Natural killer cell (primary cell): ENCODE measurements around the gene SLC34A3. TPM values are rescaled to one million over a fixed set of nuclear protein-coding genes. Genes with fewer than 3 reads are reported as not detected.

Experiments
- ATAC-seq, 3 donors: fragments of 150-1000 bp in 2 of 3; fragments of 200-7000 bp in 1 of 3; cut with Tn5 transposase; 1 replicate in 1 of 3; 2 replicates in 2 of 3; pipeline ENCODE4 v1.10.0; 2021; ENCODE audit warnings: mild to moderate bottlenecking in 2 of 3, moderate library complexity in 2 of 3
- DNase-seq, 2 donors: peaks; one replicate each; pipeline versions ENCODE4 v3.0.0 to v3.0.0-alpha.2; 2013 to 2021; ENCODE audit warnings: mixed read lengths in 1 of 2
- H3K27ac ChIP-seq: one replicate; pipeline ENCODE4 v1.5.1; 2013; ENCODE audit warnings: mild to moderate bottlenecking, low read length
- H3K27me3 ChIP-seq: one replicate; pipeline ENCODE4 v1.6.1; 2013; ENCODE audit warnings: low read length; ENCODE audit not compliant: control insufficient read depth, insufficient read depth
- H3K36me3 ChIP-seq: one replicate; pipeline ENCODE4 v1.6.1; 2013; ENCODE audit warnings: low read length; ENCODE audit not compliant: control insufficient read depth, insufficient read depth
- H3K4me1 ChIP-seq: one replicate; pipeline ENCODE4 v1.6.1; 2013; ENCODE audit warnings: low read length; ENCODE audit not compliant: control insufficient read depth, insufficient read depth
- H3K4me3 ChIP-seq: one replicate; pipeline ENCODE4 v1.5.1; 2013; ENCODE audit warnings: low read length
- H3K9me3 ChIP-seq: one replicate; pipeline ENCODE4 v1.6.1; 2013; ENCODE audit warnings: low read length; ENCODE audit not compliant: control insufficient read depth, insufficient read depth
- H3K27ac Mint-ChIP-seq, 2 donors: one replicate each; pipeline ENCODE4 v1.8.0; 2022; ENCODE audit warnings: mild to moderate bottlenecking in 2 of 2, mixed read lengths in 2 of 2, moderate library complexity in 1 of 2
- H3K27me3 Mint-ChIP-seq, 2 donors: one replicate each; pipeline ENCODE4 v1.8.0; 2022; ENCODE audit warnings: low read depth in 2 of 2, mixed read lengths in 2 of 2
- H3K36me3 Mint-ChIP-seq: one replicate; pipeline ENCODE4 v1.8.0; 2022; ENCODE audit warnings: mixed read lengths
- H3K4me1 Mint-ChIP-seq, 2 donors: one replicate each; pipeline ENCODE4 v1.8.0; 2022; ENCODE audit warnings: mixed read lengths in 2 of 2
- H3K4me3 Mint-ChIP-seq: one replicate; pipeline ENCODE4 v1.8.0; 2022; ENCODE audit warnings: mild to moderate bottlenecking, moderate library complexity, mixed read lengths
- H3K9me3 Mint-ChIP-seq, 2 donors: one replicate each; pipeline ENCODE4 v1.8.0; 2022; ENCODE audit warnings: mixed read lengths in 2 of 2
- CTCF ChIP-seq: fragments of 200-600 bp; IDR thresholded peaks from one replicate; pipeline ENCODE4 v1.8.0; 2022; ENCODE audit warnings: antibody characterized with exemption
- WGBS: methylation state at CpG from one replicate; pipeline ENCODE4 v1.1.7; 2013; ENCODE audit warnings: missing lambda C conversion rate; ENCODE audit not compliant: insufficient coverage; 5-methylcytosine and 5-hydroxymethylcytosine counted together
- intact Hi-C: fragments of 100-400 bp; cut with micrococcal nuclease; formaldehyde crosslinking; loops from one replicate; pipeline ENCODE4 v1.14.2; 2022
- total RNA-seq, 4 donors: library from RNA; stranded (reverse); fragments of 120-200 nt in 1 of 4; gene quantifications; one replicate each; pipeline versions ENCODE4 v1.2.3 to v1.2.4, GENCODE V29; 2013 to 2022

The SLC34A3 gene
- total RNA-seq, 3 donors from 2014 or later (not counting 1 experiment from before 2014, with no cell fraction given): not detected

- H3K36me3 ChIP-seq: peaks cover 7% of the 10 kb centered on the region
- Mint-ChIP-seq H3K4me3 (peak overlapping the region; percentile 42), H3K9me3 (no peaks in the 10 kb centered on the region), H3K27ac (no peak overlapping the region), H3K27me3 (no peaks in the 10 kb centered on the region), H3K4me1 (peaks cover 13 to 37% of the 10 kb centered on the region in 2 donors), H3K36me3 (no peaks in the 10 kb centered on the region)
- peaks cover 43% of the 10 kb centered on the region for H3K4me1 ChIP-seq
- 94% methylated on average over 40 of the region's 41 CpGs for WGBS
- DNase-seq (no peak), ATAC-seq (no peak)
- TF ChIP-seq CTCF: no peak
- H3K9me3 ChIP-seq: no peaks in the 10 kb centered on the region
- intact Hi-C loops: no loop called here
- no peaks in the 10 kb centered on the region for H3K27me3 ChIP-seq
- H3K4me3 ChIP-seq: no peak overlapping the region
- no peak overlapping the region for H3K27ac ChIP-seq
Observed at GRCh38 chr9:137279741-137280473, 49.2 kb downstream of the SLC34A3 start.

DNA sequence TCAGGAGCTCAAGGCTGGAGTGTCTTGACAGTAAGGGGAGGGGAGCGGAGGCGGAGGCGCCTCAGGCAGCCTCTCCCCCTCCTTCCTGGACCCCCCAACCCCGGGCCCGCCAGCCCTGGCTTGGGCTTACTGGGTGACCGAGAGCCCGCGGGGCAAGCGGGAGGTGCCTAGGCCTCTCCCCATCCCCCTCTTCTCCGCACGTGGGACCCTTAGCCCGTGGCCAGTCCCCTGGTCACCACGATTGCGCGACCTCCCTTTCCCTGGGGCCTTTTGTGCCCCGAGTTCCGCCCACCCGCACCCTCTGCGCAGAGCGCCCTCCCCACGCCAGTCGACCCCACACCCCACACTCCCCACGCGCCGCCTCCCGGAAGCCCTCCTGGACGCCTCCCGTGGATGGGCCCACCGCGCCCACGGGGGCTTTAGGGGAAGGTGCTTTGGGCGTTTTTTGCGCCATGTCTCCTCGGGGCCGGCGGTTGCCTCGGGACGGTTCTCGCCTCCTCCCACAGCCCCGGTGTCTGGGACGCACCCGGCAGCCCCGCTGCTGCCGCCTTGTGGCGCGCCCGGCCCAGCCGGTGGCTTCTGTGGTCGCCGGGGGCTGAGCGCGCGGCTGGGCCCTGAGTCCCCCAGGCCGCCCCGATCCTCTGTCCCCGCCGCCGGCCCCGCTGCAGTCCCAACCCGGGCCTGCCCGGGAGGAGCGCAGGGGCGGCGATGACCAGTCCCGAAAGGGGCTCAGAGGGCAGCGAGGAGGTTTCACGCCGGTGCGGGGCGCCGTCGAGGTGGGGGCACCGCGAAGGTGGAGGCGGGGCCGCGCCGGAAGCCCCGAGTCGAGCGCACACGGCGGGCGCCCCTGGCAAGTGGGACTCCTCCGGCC is 50.0 kb downstream of the SLC34A3 start:
- Histone ChIP-seq H3K4me1 (peaks cover 38% of the 10 kb centered on the region), H3K9me3 (no peaks in the 10 kb centered on the region), H3K4me3 (no peak overlapping the region), H3K36me3 (peaks cover 7% of the 10 kb centered on the region), H3K27me3 (no peaks in the 10 kb centered on the region), H3K27ac (no peak overlapping the region)
- ATAC-seq: peak; percentile 31 to 66 (median 34)
- DNase-seq: peak in 1 of 2 donors; percentile 32
- intact Hi-C loops: no loop called here
- Mint-ChIP-seq H3K4me1 (peaks cover 7 to 29% of the 10 kb centered on the region in 2 donors), H3K27me3 (no peaks in the 10 kb centered on the region), H3K27ac (no peak overlapping the region), H3K36me3 (no peaks in the 10 kb centered on the region), H3K9me3 (no peaks in the 10 kb centered on the region), H3K4me3 (no peak overlapping the region)
- peak; percentile 21 for TF ChIP-seq CTCF
- WGBS: 45% methylated on average over 82 of the region's 85 CpGs

GRCh38 chr9:137281345-137282116 is 50.8 kb downstream of the SLC34A3 start:
- peaks cover 6 to 25% of the 10 kb centered on the region in 2 donors for H3K4me1 Mint-ChIP-seq
- ATAC-seq (no peak), DNase-seq (no peak)
- no peaks in the 10 kb centered on the region for H3K36me3 Mint-ChIP-seq
- Histone ChIP-seq H3K4me1 (peaks cover 34% of the 10 kb centered on the region), H3K36me3 (peaks cover 7% of the 10 kb centered on the region), H3K27ac (no peak overlapping the region), H3K27me3 (no peaks in the 10 kb centered on the region), H3K9me3 (no peaks in the 10 kb centered on the region), H3K4me3 (no peak overlapping the region)
- peak overlapping the region; percentile 38 for H3K4me3 Mint-ChIP-seq
- H3K9me3 Mint-ChIP-seq: no peaks in the 10 kb centered on the region
- 85% methylated on average over 39 of the region's 39 CpGs for WGBS
- H3K27ac Mint-ChIP-seq: peak overlapping the region in 1 of 2 donors; percentile 21
- no peak for TF ChIP-seq CTCF
- no peaks in the 10 kb centered on the region for H3K27me3 Mint-ChIP-seq
- intact Hi-C loops: no loop called here

Other genes starting within 250 kb of the SLC34A3 start
- gene LCNL1, start 247.9 kb upstream of the SLC34A3 start, total RNA-seq: 1 to 10 TPM; 4.9 to 8.4 (median 8.2) TPM
- gene PAXX, start 238.5 kb upstream of the SLC34A3 start, total RNA-seq: 100 to 1,000 TPM; 161 to 188 (median 161) TPM
- gene CLIC3, start 234.3 kb upstream of the SLC34A3 start, total RNA-seq: 100 to 1,000 TPM; 144 to 286 (median 161) TPM
- gene ABCA2, start 202.7 kb upstream of the SLC34A3 start, total RNA-seq: 100 to 1,000 TPM; 356 to 416 (median 357) TPM
- 1 to 10 TPM in 2 of 3 donors, under 1 TPM in 1; 0.99 to 5.1 (median 3.9) TPM for gene FUT7, start 198.8 kb upstream of the SLC34A3 start, total RNA-seq
- 1 to 10 TPM in 2 of 3 donors, under 1 TPM in 1; 0.87 to 5.6 (median 3.4) TPM for gene NPDC1, start 184.7 kb upstream of the SLC34A3 start, total RNA-seq
- not detected for gene ENTPD2, start 176.8 kb upstream of the SLC34A3 start, total RNA-seq
- 1 to 10 TPM in 2 of 3 donors, under 1 TPM in 1; 0.59 to 2.6 (median 1.0) TPM for gene SAPCD2, start 160.3 kb upstream of the SLC34A3 start, total RNA-seq
- 10 to 100 TPM; 10.5 to 25.8 (median 19.3) TPM for gene UAP1L1, start 153.4 kb upstream of the SLC34A3 start, total RNA-seq
- 10 to 100 TPM; 75.1 to 99.4 (median 80.4) TPM for gene MAN1B1, start 143.9 kb upstream of the SLC34A3 start, total RNA-seq
- gene DPP7, start 116.2 kb upstream of the SLC34A3 start, total RNA-seq: 100 to 1,000 TPM; 233 to 264 (median 251) TPM
- not detected for gene GRIN1, start 91.7 kb upstream of the SLC34A3 start, total RNA-seq
- not detected for gene LRRC26, start 60.9 kb upstream of the SLC34A3 start, total RNA-seq
- not detected for gene TMEM210, start 58.8 kb upstream of the SLC34A3 start, total RNA-seq
- 100 to 1,000 TPM; 146 to 172 (median 171) TPM for gene ANAPC2, start 42.3 kb upstream of the SLC34A3 start, total RNA-seq
- 10 to 100 TPM; 45.1 to 53.5 (median 52.2) TPM for gene SSNA1, start 42.2 kb upstream of the SLC34A3 start, total RNA-seq
- 10 to 100 TPM in 1 of 3 donors, 1 to 10 TPM in 2; 8.2 to 10.6 (median 8.4) TPM for gene TPRN, start 30.2 kb upstream of the SLC34A3 start, total RNA-seq
- gene TMEM203, start 25.3 kb upstream of the SLC34A3 start, total RNA-seq: 10 to 100 TPM; 22.1 to 30.5 (median 27.1) TPM
- 10 to 100 TPM; 31.1 to 36.0 (median 31.9) TPM for gene NDOR1, start 25.2 kb upstream of the SLC34A3 start, total RNA-seq
- gene RNF208, start 8.7 kb upstream of the SLC34A3 start, total RNA-seq: 1 to 10 TPM in 1 of 3 donors, under 1 TPM in 2; 0.82 to 1.6 (median 0.93) TPM
- gene CYSRT1, start 5.7 kb upstream of the SLC34A3 start, total RNA-seq: under 1 TPM in 1 of 3 donors, not detected in 2; 0.38 TPM
- not detected for gene RNF224, start 3.4 kb upstream of the SLC34A3 start, total RNA-seq
- 100 to 1,000 TPM in 1 of 3 donors, 10 to 100 TPM in 2; 84.4 to 121 (median 93.9) TPM for gene TUBB4B, start 10.4 kb downstream of the SLC34A3 start, total RNA-seq
- gene STPG3, start 20.4 kb downstream of the SLC34A3 start, total RNA-seq: not detected
- gene NELFB, start 24.4 kb downstream of the SLC34A3 start, total RNA-seq: 10 to 100 TPM; 42.9 to 53.8 (median 52.6) TPM
- gene TOR4A, start 46.8 kb downstream of the SLC34A3 start, total RNA-seq: 10 to 100 TPM; 16.3 to 24.6 (median 19.2) TPM
- 1 to 10 TPM in 2 of 3 donors, under 1 TPM in 1; 0.88 to 2.3 (median 1.2) TPM for gene NRARP, start 71.4 kb downstream of the SLC34A3 start, total RNA-seq
- 10 to 100 TPM; 28.0 to 35.3 (median 29.6) TPM for gene EXD3, start 192.3 kb downstream of the SLC34A3 start, total RNA-seq
- gene NOXA1, start 192.5 kb downstream of the SLC34A3 start, total RNA-seq: 1 to 10 TPM; 4.7 to 10.0 (median 7.7) TPM
- gene ENTPD8, start 210.5 kb downstream of the SLC34A3 start, total RNA-seq: not detected
- gene NSMF, start 228.4 kb downstream of the SLC34A3 start, total RNA-seq: 100 to 1,000 TPM in 1 of 3 donors, 10 to 100 TPM in 2; 78.1 to 111 (median 87.8) TPM